ENCODE measurements around the gene TMEM40.

- TF ChIP-seq CTCF (IDR thresholded peaks at IDR 0.05), result no peak
- no peak for TF ChIP-seq POLR2A (IDR thresholded peaks at IDR 0.05)
- no peak for TF ChIP-seq EP300 (IDR thresholded peaks at IDR 0.05)
These were observed 7.5 kb upstream of the TMEM40 start for GRCh38 chr3:12766541-12766940.
